ENCODE data around the gene ZBTB16. TPM values are rescaled to one million over a fixed set of nuclear protein-coding genes. Genes with fewer than 3 reads are reported as not detected.

ZBTB16 gene
- polyA plus RNA-seq, 1 donor from 2014 or later, result 0.45 TPM

DNA sequence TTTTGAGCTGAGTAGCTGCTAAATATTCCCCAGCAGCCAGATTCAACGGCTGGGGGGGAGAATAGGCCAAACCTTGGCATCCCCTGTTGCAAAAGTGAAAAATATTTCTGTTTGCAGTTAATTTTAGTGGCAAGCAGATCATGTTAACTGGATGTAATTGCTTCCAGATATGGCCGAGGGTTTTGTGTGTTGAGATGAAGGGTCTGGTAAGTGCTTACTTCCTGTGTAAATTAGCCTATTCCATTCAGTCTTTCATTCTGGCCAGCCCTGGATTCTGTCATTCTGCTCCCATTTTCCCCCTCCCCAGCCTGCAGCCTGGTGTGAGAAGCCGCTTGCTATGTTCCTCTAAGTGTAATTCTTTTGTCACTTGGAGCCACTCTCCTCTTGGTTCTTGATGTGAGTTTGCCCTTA is 17.4 kb downstream of the ZBTB16 start:
- Histone ChIP-seq H2AFZ (ENCODE audit: low read depth, low read length) (no peak overlapping the region), H3K4me3 (ENCODE audit: low read length) (no peak overlapping the region), H3K9ac (ENCODE audit: low read length) (no peak overlapping the region), H3K27me3 (ENCODE audit: insufficient read depth, low read depth, low read length) (no peaks in the 10 kb centered on the region), H3K79me2 (replicated peaks; ENCODE audit: insufficient read depth, low read length) (peaks cover 60% of the 10 kb centered on the region), H3K9me2 (ENCODE audit: insufficient read depth, low read length) (no peaks in the 10 kb centered on the region), H3K9me3 (ENCODE audit: low read length) (no peaks in the 10 kb centered on the region), H3K27ac (ENCODE audit: low read length) (no peak overlapping the region), H3K36me3 (ENCODE audit: insufficient read depth, low read length) (no peaks in the 10 kb centered on the region), H3F3A (ENCODE audit: insufficient read depth, low read length, poor library complexity, severe bottlenecking) (no peaks in the 10 kb centered on the region), H3K4me2 (ENCODE audit: low read length) (no peak overlapping the region), H4K20me1 (ENCODE audit: insufficient read depth) (no peaks in the 10 kb centered on the region)
- TF ChIP-seq, protein P1, sequence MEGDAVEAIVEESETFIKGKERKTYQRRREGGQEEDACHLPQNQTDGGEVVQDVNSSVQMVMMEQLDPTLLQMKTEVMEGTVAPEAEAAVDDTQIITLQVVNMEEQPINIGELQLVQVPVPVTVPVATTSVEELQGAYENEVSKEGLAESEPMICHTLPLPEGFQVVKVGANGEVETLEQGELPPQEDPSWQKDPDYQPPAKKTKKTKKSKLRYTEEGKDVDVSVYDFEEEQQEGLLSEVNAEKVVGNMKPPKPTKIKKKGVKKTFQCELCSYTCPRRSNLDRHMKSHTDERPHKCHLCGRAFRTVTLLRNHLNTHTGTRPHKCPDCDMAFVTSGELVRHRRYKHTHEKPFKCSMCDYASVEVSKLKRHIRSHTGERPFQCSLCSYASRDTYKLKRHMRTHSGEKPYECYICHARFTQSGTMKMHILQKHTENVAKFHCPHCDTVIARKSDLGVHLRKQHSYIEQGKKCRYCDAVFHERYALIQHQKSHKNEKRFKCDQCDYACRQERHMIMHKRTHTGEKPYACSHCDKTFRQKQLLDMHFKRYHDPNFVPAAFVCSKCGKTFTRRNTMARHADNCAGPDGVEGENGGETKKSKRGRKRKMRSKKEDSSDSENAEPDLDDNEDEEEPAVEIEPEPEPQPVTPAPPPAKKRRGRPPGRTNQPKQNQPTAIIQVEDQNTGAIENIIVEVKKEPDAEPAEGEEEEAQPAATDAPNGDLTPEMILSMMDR (IDR thresholded peaks at IDR 0.05; ENCODE audit: poor library complexity, severe bottlenecking), result no peak
- TF ChIP-seq TAF1 (IDR thresholded peaks at IDR 0.05; ENCODE audit: low read depth) (no peak), POLR2AphosphoS5 (IDR thresholded peaks at IDR 0.05) (no peak), SMC3 (conservative IDR thresholded peaks at IDR 0.05; ENCODE audit: poor library complexity) (no peak), EZH2 (IDR thresholded peaks at IDR 0.05; ENCODE audit: borderline replicate concordance, insufficient read depth, low read length, poor library complexity, severe bottlenecking) (no peak), MXI1 (conservative IDR thresholded peaks at IDR 0.05; ENCODE audit: poor library complexity, severe bottlenecking) (no peak), REST (IDR thresholded peaks at IDR 0.05; ENCODE audit: borderline replicate concordance) (no peak), RAD21 (conservative IDR thresholded peaks at IDR 0.05) (no peak), EP300 (conservative IDR thresholded peaks at IDR 0.05; ENCODE audit: poor library complexity, severe bottlenecking) (no peak)

DNA sequence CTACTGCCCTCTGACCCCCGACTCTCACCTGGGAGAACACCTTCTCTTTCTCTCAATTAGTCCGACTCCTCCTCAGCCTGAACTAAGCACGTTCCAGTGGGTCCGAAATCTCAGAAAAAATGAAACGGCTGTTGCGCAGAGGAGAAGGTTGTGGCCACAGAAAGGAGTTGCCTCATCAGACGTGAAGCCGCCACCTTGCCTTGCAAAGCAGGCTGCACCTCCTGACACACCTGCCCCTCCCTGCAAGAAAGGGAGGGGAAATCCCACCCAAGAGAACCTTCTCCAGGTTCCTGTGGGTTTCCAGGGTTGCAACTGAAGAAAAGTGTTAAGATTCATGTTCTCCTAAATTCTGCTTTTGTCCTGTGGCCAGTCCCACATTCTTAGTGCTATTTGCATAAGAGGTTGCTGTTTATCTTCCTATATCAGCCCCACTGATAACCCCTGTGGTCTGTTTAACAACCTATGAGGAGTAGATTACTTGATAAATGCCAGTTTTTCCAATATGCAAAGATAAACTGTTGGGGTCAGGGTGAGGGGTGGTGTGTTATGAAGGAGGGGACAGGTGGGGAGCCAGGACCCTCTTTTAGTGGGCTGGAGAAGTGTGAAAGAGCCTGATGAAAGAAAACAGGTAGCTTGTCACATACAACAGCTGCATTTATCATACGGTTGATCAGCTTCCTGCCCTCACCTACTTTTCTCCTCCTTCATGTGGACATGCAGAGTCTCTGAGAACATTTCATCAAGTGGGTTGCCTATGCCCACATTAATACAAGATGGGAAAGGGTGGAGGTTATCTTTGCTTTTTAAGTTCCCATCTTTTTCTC is 18.2 kb downstream of the ZBTB16 start:
- Histone ChIP-seq H3K9me3 (ENCODE audit: low read length) (no peaks in the 10 kb centered on the region), H3K36me3 (ENCODE audit: insufficient read depth, low read length) (no peaks in the 10 kb centered on the region), H3K4me2 (ENCODE audit: low read length) (no peak overlapping the region), H3K9me2 (ENCODE audit: insufficient read depth, low read length) (no peaks in the 10 kb centered on the region), H3K79me2 (replicated peaks; ENCODE audit: insufficient read depth, low read length) (peaks cover 61% of the 10 kb centered on the region), H3K4me3 (ENCODE audit: low read length) (no peak overlapping the region), H4K20me1 (ENCODE audit: insufficient read depth) (no peaks in the 10 kb centered on the region), H3F3A (ENCODE audit: insufficient read depth, low read length, poor library complexity, severe bottlenecking) (no peaks in the 10 kb centered on the region), H3K27me3 (ENCODE audit: insufficient read depth, low read depth, low read length) (no peaks in the 10 kb centered on the region), H3K9ac (ENCODE audit: low read length) (no peak overlapping the region), H2AFZ (ENCODE audit: low read depth, low read length) (no peak overlapping the region), H3K27ac (ENCODE audit: low read length) (no peak overlapping the region)
- TF ChIP-seq RAD21 (conservative IDR thresholded peaks at IDR 0.05) (no peak), REST (IDR thresholded peaks at IDR 0.05; ENCODE audit: borderline replicate concordance) (no peak), EZH2 (IDR thresholded peaks at IDR 0.05; ENCODE audit: borderline replicate concordance, insufficient read depth, low read length, poor library complexity, severe bottlenecking) (no peak), MXI1 (conservative IDR thresholded peaks at IDR 0.05; ENCODE audit: poor library complexity, severe bottlenecking) (no peak), SMC3 (conservative IDR thresholded peaks at IDR 0.05; ENCODE audit: poor library complexity) (no peak), EP300 (conservative IDR thresholded peaks at IDR 0.05; ENCODE audit: poor library complexity, severe bottlenecking) (no peak), POLR2AphosphoS5 (IDR thresholded peaks at IDR 0.05) (no peak), TAF1 (IDR thresholded peaks at IDR 0.05; ENCODE audit: low read depth) (no peak)
- TF ChIP-seq, protein P1 (IDR thresholded peaks at IDR 0.05; ENCODE audit: poor library complexity, severe bottlenecking), result no peak
